GM12875 (cell line): ENCODE data around the gene MAST3.

ENCODE experiments used
- H3K4me3 ChIP-seq: one replicate; pipeline ENCODE4 v1.5.1; 2011; ENCODE audit warnings: low read depth, low read length, control low read depth
- TF ChIP-seq, protein P1 (sequence below): IDR thresholded peaks from 2 replicates; pipeline ENCODE4 v1.5.1; 2011; ENCODE audit warnings: low read depth, mild to moderate bottlenecking, control low read depth, inconsistent platforms, low read length, moderate library complexity, borderline replicate concordance; ENCODE audit not compliant: insufficient read depth

MAST3 gene

DNA sequence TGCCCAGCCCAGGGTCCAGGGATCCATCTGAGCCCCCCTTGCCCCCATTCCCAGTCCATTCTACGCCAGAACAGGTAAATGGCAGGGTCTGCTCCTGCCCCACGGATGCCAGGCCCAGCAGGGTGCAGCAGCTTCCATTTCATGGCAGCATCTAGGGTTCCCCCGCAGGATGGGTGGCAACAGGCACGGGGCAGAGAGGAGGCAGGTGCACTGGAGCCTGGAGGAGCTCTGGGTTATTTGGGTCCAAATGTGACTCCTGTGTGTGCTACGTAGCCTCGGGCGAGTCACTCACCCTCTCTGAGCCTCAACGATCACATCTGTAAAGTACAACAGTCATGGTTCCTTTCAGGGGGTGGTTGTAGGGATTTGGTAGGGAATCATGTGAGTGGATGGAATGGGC is 38.3 kb upstream of the MAST3 start:
- TF ChIP-seq, protein P1, sequence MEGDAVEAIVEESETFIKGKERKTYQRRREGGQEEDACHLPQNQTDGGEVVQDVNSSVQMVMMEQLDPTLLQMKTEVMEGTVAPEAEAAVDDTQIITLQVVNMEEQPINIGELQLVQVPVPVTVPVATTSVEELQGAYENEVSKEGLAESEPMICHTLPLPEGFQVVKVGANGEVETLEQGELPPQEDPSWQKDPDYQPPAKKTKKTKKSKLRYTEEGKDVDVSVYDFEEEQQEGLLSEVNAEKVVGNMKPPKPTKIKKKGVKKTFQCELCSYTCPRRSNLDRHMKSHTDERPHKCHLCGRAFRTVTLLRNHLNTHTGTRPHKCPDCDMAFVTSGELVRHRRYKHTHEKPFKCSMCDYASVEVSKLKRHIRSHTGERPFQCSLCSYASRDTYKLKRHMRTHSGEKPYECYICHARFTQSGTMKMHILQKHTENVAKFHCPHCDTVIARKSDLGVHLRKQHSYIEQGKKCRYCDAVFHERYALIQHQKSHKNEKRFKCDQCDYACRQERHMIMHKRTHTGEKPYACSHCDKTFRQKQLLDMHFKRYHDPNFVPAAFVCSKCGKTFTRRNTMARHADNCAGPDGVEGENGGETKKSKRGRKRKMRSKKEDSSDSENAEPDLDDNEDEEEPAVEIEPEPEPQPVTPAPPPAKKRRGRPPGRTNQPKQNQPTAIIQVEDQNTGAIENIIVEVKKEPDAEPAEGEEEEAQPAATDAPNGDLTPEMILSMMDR, result no peak
- no peak overlapping the region for H3K4me3 ChIP-seq

DNA sequence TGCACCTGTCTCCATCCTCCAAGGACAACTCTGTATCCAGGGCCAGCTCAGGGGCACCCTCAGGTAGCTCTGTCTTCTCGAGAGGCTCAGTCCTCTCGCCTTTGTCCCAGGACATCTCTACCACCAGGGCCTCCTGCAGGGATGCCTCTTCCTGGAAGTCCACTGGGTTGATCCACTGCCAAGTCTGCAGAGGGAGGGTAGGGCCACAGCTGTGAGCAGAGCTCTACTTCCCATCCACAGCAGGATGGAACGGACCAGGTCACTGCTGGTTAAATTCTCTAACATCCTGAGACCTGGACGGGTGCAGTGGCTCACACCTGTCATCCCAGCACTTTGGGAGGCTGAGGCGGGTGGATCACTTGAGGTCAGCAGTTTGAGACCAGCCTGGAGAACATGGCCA is 37.7 kb upstream of the MAST3 start:
- no peak overlapping the region for H3K4me3 ChIP-seq
- TF ChIP-seq, protein P1, result no peak

DNA sequence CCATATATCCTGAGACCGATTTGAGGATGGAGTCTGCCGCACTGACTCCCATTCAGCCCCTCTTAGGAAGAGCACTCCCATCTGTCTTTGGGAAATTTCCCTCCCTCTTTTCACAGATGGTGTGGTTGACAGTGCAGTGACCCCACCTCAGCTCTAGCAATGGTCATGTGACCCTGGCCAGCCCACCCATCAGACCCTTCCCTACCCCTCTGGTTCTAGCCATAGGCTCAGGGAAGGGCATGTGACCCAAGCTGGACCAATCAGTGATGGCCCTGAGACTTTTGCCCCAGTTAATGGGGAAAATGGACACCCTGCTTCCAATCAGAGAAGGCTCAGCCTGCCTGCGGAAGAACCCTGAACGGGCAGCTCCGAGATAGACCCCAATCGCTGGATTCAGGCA is 37.1 kb upstream of the MAST3 start:
- no peak overlapping the region for H3K4me3 ChIP-seq
- TF ChIP-seq, protein P1, result no peak

DNA sequence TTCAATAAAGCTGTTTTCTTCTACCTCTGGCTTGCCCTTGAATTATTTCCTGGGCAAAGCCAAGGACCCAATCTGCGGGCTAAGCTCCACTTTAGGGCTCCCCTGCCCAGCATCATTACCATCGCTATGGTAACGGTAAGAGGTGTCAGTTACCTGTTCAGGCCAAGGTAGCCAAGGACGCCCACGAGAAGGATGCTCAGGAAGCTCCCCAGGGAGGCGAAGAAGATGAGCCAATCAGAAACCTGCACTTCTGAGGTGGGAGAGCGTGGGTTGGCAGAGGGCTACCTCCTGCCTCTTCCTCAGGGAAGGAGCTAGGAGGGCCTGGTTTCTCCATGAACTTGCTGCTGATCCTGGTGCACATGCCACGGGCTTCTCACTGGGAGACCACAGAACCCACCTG is 35.5 kb upstream of the MAST3 start:
- TF ChIP-seq, protein P1, result no peak
- no peak overlapping the region for H3K4me3 ChIP-seq

DNA sequence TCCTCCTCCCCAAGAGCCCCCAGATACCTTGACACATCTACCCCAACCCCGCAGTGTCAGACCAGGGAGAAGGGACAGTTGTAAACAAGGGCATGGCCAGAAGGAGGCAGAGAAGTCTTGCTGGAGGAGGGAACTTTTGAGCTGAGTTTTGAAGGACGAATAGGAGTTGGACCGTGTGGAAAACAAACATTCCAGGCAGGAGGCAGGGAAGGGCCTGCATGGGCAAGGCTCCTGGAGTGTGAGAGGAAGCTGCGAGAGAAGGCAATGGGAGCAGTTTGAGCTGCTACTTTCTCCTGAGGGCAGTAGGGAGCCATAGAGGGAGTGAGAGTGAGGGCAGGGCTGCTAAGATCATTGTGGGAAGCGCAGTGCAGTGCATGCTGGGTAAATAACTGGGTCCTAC is 34.1 kb upstream of the MAST3 start:
- TF ChIP-seq, protein P1, result peak; percentile 33; the same call in 1 of the 2 replicates
- no peak overlapping the region for H3K4me3 ChIP-seq

DNA sequence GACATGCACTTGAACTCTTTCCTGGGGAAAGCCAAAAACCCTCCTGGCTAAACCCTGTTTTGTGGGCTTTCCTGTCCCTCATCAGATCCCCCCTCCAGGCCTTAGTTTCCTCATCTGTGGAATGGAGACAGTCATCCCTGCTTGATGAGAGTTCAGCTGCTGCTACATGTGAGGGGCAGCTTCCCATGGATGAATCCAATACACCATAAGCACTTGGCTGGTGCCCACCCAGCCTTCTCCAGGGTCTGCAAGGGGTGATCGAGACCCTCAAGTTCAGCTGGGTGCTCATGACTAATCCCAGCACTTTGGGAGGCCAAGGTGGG is 32.4 kb upstream of the MAST3 start:
- no peak overlapping the region for H3K4me3 ChIP-seq
- TF ChIP-seq, protein P1, result no peak

DNA sequence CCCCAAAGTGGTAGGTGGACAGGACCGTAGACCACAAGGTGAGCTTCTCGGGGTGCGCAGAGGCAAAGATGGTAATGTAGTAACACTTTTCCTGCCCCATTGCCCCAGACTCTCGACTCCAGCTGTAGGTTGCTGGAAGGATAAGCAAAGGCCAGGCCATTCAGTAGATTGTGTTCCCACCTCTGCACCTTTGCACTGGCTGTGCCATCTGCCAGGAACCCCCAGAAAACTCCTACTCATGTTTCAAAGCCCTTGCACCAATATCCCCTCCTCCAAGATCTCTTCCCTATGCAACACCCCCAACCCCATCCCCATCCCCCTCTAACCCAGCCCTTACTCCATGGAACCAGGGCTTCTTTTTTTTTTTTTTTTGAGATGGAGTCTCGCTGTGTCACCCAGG is 29.2 kb upstream of the MAST3 start:
- no peak overlapping the region for H3K4me3 ChIP-seq
- TF ChIP-seq, protein P1, result no peak
